Measurements from ENCODE around the gene PAX8. TPM values are rescaled to one million over a fixed set of nuclear protein-coding genes. Genes with fewer than 3 reads are reported as not detected.
"Not testable (repeated sequence)": the region's sequence is repeated elsewhere in the genome, so short reads cannot be mapped to it uniquely, and the experiment has no call there.

The PAX8 gene
- total and polyA plus RNA-seq, 2 donors (not counting 1 experiment from before 2014, with no cell fraction given): 0.26 to 0.50 TPM

DNA sequence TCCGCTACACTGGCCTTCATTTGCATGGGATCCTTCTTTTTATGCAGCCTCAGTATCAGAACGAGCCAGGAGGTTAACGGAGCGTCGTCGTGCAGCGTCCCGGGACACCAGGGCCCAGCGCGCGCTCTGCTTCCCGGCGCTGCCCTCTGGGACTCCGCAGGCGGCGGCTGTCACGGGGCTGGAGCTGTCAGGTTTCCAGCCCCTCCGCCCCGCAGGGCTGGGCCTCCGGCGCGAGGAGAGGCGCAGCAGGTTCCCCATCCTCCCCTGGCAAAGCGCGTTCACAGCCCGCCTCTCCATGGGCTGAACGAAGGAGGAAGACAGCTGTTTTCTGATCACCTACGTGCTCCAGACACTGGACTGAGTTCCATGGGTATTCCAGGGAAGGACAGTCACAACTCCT lies 12.5 kb upstream of the PAX8 start:
- TF ChIP-seq, protein P1, sequence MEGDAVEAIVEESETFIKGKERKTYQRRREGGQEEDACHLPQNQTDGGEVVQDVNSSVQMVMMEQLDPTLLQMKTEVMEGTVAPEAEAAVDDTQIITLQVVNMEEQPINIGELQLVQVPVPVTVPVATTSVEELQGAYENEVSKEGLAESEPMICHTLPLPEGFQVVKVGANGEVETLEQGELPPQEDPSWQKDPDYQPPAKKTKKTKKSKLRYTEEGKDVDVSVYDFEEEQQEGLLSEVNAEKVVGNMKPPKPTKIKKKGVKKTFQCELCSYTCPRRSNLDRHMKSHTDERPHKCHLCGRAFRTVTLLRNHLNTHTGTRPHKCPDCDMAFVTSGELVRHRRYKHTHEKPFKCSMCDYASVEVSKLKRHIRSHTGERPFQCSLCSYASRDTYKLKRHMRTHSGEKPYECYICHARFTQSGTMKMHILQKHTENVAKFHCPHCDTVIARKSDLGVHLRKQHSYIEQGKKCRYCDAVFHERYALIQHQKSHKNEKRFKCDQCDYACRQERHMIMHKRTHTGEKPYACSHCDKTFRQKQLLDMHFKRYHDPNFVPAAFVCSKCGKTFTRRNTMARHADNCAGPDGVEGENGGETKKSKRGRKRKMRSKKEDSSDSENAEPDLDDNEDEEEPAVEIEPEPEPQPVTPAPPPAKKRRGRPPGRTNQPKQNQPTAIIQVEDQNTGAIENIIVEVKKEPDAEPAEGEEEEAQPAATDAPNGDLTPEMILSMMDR (conservative IDR thresholded peaks at IDR 0.05 in 1 of 2, IDR thresholded peaks at IDR 0.05 in 1 of 2; ENCODE audit: low read depth in 1 of 2, low read length in 2 of 2): no peak
- TF ChIP-seq EZH2 (IDR thresholded peaks at IDR 0.05; ENCODE audit: low read length, missing control alignments): peak; percentile 13
- Histone ChIP-seq H2AFZ (ENCODE audit: low read length) (no peak overlapping the region), H3K27me3 (ENCODE audit: control insufficient read depth, insufficient read depth, low read length) (peaks cover 29% of the 10 kb centered on the region)

DNA sequence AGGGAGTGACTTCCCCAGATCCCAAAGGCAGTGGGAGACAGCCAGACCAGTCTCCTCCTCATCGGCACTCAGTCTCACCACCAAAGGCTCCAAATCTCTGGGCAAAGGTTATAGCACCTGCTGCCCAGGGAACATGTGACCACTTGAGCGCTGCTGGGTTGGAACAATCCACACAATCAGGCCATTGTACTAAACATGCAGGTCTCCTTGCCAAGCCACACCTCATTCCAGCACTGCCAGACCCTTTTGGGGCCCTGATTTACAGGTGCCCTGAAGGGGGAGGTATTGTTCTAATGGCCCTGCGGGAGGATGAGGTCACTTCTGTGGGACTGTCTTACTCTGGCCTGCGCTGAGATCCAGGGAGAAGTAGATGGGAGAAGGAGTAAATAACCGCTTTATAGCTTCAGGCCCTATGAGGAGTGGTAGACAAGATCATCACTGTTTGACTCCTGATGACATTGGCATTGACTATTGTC lies 10.0 kb upstream of the PAX8 start:
- not testable (repeated sequence) for H4K20me1 ChIP-seq (ENCODE audit: control insufficient read depth, extremely low read depth, insufficient read depth, low read length); H3K9ac ChIP-seq (ENCODE audit: insufficient read depth, low read length); H3K79me2 ChIP-seq (ENCODE audit: control insufficient read depth, insufficient read depth, low read length); H3K4me3 ChIP-seq (replicated peaks in 1 of 4; ENCODE audit: control extremely low read depth in 1 of 4, insufficient read depth in 1 of 4, low read depth in 3 of 4, low read length in 4 of 4); H3K4me2 ChIP-seq (ENCODE audit: extremely low read depth, insufficient read depth, low read length); H3K36me3 ChIP-seq (ENCODE audit: control insufficient read depth, insufficient read depth, low read length); H3K27ac ChIP-seq (ENCODE audit: insufficient read depth, low read length); H3K4me1 ChIP-seq (ENCODE audit: control insufficient read depth, extremely low read depth, insufficient read depth, low read length); H2AFZ ChIP-seq (ENCODE audit: low read length); DNase-seq (ENCODE audit: low read depth in 2 of 2); H3K9me3 ChIP-seq (ENCODE audit: control insufficient read depth, insufficient read depth, low read depth, low read length)
- H3K27me3 ChIP-seq (ENCODE audit: control insufficient read depth, insufficient read depth, low read length): peaks cover 25% of the 10 kb centered on the region

More for the DNA sequence above, 12.5 kb upstream of the PAX8 start:
- Histone ChIP-seq H3K4me3 (replicated peaks in 1 of 4; ENCODE audit: control extremely low read depth in 1 of 4, insufficient read depth in 1 of 4, low read depth in 3 of 4, low read length in 4 of 4) (no peak overlapping the region), H3K79me2 (ENCODE audit: control insufficient read depth, insufficient read depth, low read length) (no peaks in the 10 kb centered on the region), H4K20me1 (ENCODE audit: control insufficient read depth, extremely low read depth, insufficient read depth, low read length) (no peaks in the 10 kb centered on the region), H3K4me1 (ENCODE audit: control insufficient read depth, extremely low read depth, insufficient read depth, low read length) (no peaks in the 10 kb centered on the region), H3K9me3 (ENCODE audit: control insufficient read depth, insufficient read depth, low read depth, low read length) (no peaks in the 10 kb centered on the region), H3K4me2 (ENCODE audit: extremely low read depth, insufficient read depth, low read length) (no peak overlapping the region), H3K9ac (ENCODE audit: insufficient read depth, low read length) (no peak overlapping the region), H3K27ac (ENCODE audit: insufficient read depth, low read length) (no peak overlapping the region), H3K36me3 (ENCODE audit: control insufficient read depth, insufficient read depth, low read length) (no peaks in the 10 kb centered on the region)
- no peak for DNase-seq (ENCODE audit: low read depth in 2 of 2)

DNA sequence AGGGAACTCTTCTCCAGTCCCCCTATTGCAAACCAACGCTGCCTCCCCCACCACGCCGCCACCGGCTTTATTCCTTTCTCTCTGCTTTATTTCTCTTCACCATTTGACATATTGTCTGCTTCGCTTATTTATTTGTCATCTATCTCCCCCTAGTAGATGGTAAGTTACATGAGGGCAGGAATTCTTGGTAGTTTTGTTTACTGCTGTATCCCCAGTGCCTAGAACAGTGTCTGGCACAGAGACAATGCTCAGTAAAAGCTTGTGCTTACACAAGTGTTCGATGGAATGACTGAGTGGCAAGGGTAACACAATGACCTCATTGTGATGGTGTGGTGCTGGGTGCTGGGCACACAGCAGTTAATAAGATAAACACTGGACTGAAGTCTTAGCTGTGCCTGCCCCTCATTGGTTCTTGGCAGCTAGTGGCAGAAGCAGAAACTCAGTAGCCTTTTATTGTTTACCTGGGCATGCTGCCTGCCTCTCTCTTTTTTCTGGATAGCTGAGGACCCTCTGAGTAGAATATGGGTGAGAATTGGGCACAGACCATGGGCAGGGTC lies 9.5 kb upstream of the PAX8 start:
- peaks cover 13% of the 10 kb centered on the region for H3K4me1 ChIP-seq (ENCODE audit: control insufficient read depth, extremely low read depth, insufficient read depth, low read length)
- not testable (repeated sequence) for H3K9me3 ChIP-seq (ENCODE audit: control insufficient read depth, insufficient read depth, low read depth, low read length); H3K4me2 ChIP-seq (ENCODE audit: extremely low read depth, insufficient read depth, low read length); H4K20me1 ChIP-seq (ENCODE audit: control insufficient read depth, extremely low read depth, insufficient read depth, low read length); H3K27ac ChIP-seq (ENCODE audit: insufficient read depth, low read length); H3K9ac ChIP-seq (ENCODE audit: insufficient read depth, low read length); H2AFZ ChIP-seq (ENCODE audit: low read length); H3K4me3 ChIP-seq (replicated peaks in 1 of 4; ENCODE audit: control extremely low read depth in 1 of 4, insufficient read depth in 1 of 4, low read depth in 3 of 4, low read length in 4 of 4); DNase-seq (ENCODE audit: low read depth in 2 of 2); H3K36me3 ChIP-seq (ENCODE audit: control insufficient read depth, insufficient read depth, low read length); H3K79me2 ChIP-seq (ENCODE audit: control insufficient read depth, insufficient read depth, low read length)
- H3K27me3 ChIP-seq (ENCODE audit: control insufficient read depth, insufficient read depth, low read length): peaks cover 20% of the 10 kb centered on the region

DNA sequence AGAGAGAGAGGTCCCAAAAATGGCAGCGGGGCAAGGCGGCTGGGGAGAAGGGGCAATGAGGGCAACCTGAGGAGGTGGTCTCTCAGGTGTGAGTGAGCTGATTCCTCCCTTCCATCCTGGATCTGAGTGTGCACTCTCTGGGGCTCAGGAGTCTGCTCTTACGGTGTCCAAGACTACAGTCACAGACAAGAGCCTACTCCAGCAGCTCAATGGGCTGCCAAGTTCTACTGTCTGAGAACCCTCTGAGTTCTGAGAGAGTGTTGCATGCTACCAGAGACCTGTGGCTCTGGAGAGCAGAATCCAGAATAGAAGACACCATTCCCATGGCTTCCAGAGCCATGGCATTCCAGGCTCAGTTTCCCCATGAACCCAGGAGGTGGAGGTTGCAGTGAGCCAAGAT lies 7.1 kb upstream of the PAX8 start:
- no peak overlapping the region for H3K27ac ChIP-seq (ENCODE audit: insufficient read depth, low read length)
- no peak for TF ChIP-seq EZH2 (IDR thresholded peaks at IDR 0.05; ENCODE audit: low read length, missing control alignments)
- TF ChIP-seq, protein P1 (conservative IDR thresholded peaks at IDR 0.05 in 1 of 2, IDR thresholded peaks at IDR 0.05 in 1 of 2; ENCODE audit: low read depth in 1 of 2, low read length in 2 of 2): no peak

DNA sequence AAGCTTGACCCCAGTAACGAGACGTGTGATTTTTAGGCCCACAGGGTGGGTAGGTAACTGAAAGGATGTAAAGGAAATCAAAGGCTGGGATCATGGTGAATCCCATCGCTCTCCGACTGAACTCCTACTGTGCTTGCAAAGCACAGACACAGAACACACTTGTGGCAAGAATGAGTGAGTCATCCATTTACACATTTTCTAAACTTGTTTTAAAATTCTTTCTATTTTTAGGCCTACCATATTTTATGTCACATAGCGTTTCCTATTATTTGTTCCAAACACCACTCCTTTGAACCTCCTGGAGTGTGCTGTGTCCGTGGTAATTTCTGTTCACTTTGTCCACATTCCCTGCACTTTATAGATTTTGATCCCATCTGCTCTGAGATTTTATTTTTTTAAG lies 6.3 kb upstream of the PAX8 start:
- H3K79me2 ChIP-seq (ENCODE audit: control insufficient read depth, insufficient read depth, low read length); H3K27ac ChIP-seq (ENCODE audit: insufficient read depth, low read length); H3K9ac ChIP-seq (ENCODE audit: insufficient read depth, low read length); H3K9me3 ChIP-seq (ENCODE audit: control insufficient read depth, insufficient read depth, low read depth, low read length); H4K20me1 ChIP-seq (ENCODE audit: control insufficient read depth, extremely low read depth, insufficient read depth, low read length); H3K36me3 ChIP-seq (ENCODE audit: control insufficient read depth, insufficient read depth, low read length); H3K4me3 ChIP-seq (replicated peaks in 1 of 4; ENCODE audit: control extremely low read depth in 1 of 4, insufficient read depth in 1 of 4, low read depth in 3 of 4, low read length in 4 of 4); H3K4me2 ChIP-seq (ENCODE audit: extremely low read depth, insufficient read depth, low read length); H3K27me3 ChIP-seq (ENCODE audit: control insufficient read depth, insufficient read depth, low read length); H2AFZ ChIP-seq (ENCODE audit: low read length): not testable (repeated sequence)
- H3K4me1 ChIP-seq (ENCODE audit: control insufficient read depth, extremely low read depth, insufficient read depth, low read length): peaks cover 16% of the 10 kb centered on the region
- DNase-seq (ENCODE audit: low read depth in 2 of 2): peak; percentile 31 to 72

More for the DNA sequence above, 7.1 kb upstream of the PAX8 start:
- H2AFZ ChIP-seq (ENCODE audit: low read length): no peak overlapping the region
- H3K9me3 ChIP-seq (ENCODE audit: control insufficient read depth, insufficient read depth, low read depth, low read length): no peaks in the 10 kb centered on the region
- H3K27me3 ChIP-seq (ENCODE audit: control insufficient read depth, insufficient read depth, low read length): no peaks in the 10 kb centered on the region
- H3K4me3 ChIP-seq (replicated peaks in 1 of 4; ENCODE audit: control extremely low read depth in 1 of 4, insufficient read depth in 1 of 4, low read depth in 3 of 4, low read length in 4 of 4): no peak overlapping the region
- DNase-seq (ENCODE audit: low read depth in 2 of 2): no peak
- no peak overlapping the region for H3K9ac ChIP-seq (ENCODE audit: insufficient read depth, low read length)
- H3K36me3 ChIP-seq (ENCODE audit: control insufficient read depth, insufficient read depth, low read length): no peaks in the 10 kb centered on the region
- H3K79me2 ChIP-seq (ENCODE audit: control insufficient read depth, insufficient read depth, low read length): no peaks in the 10 kb centered on the region
- H4K20me1 ChIP-seq (ENCODE audit: control insufficient read depth, extremely low read depth, insufficient read depth, low read length): no peaks in the 10 kb centered on the region
- peaks cover 16% of the 10 kb centered on the region for H3K4me1 ChIP-seq (ENCODE audit: control insufficient read depth, extremely low read depth, insufficient read depth, low read length)
- no peak overlapping the region for H3K4me2 ChIP-seq (ENCODE audit: extremely low read depth, insufficient read depth, low read length)
